NCI-H526 treated with DMSO at 0.1 percent for 48 hours (cell line): ENCODE measurements around the gene HS3ST4.

Experiments
- DNase-seq: peaks from one replicate; lab custom pipeline; 2025; lab: John Stamatoyannopoulos, UW

Gene HS3ST4

GRCh38 chr16:25827709-25828108, 135.9 kb downstream of the HS3ST4 start:
- DNase-seq = no peak

GRCh38 chr16:25828510-25828909, 136.8 kb downstream of the HS3ST4 start:
- no peak for DNase-seq

- peak; percentile 77 for DNase-seq
Measured at GRCh38 chr16:25832291-25832690, 140.5 kb downstream of the HS3ST4 start.

GRCh38 chr16:25834101-25834500, 142.3 kb downstream of the HS3ST4 start:
- DNase-seq = no peak

- DNase-seq = no peak
Measured at GRCh38 chr16:25835126-25835525, 143.4 kb downstream of the HS3ST4 start.

GRCh38 chr16:25838724-25839186, 147.0 kb downstream of the HS3ST4 start:
- peak; percentile 26 for DNase-seq

- no peak for DNase-seq
Measured at GRCh38 chr16:25841761-25842160, 150.0 kb downstream of the HS3ST4 start.

GRCh38 chr16:25845901-25846300, 154.1 kb downstream of the HS3ST4 start:
- no peak for DNase-seq

GRCh38 chr16:25854141-25854540, 162.4 kb downstream of the HS3ST4 start:
- DNase-seq = no peak

- no peak for DNase-seq
Measured at GRCh38 chr16:25855063-25855462, 163.3 kb downstream of the HS3ST4 start.

GRCh38 chr16:25855818-25856217, 164.1 kb downstream of the HS3ST4 start:
- DNase-seq = no peak

GRCh38 chr16:25859645-25860044, 167.9 kb downstream of the HS3ST4 start:
- DNase-seq = no peak

- no peak for DNase-seq
Measured at GRCh38 chr16:25867041-25867440, 175.3 kb downstream of the HS3ST4 start.

GRCh38 chr16:25868106-25868505, 176.3 kb downstream of the HS3ST4 start:
- no peak for DNase-seq

GRCh38 chr16:25868706-25869370, 177.1 kb downstream of the HS3ST4 start:
- DNase-seq = no peak

GRCh38 chr16:25872369-25873070, 180.8 kb downstream of the HS3ST4 start:
- DNase-seq = no peak

GRCh38 chr16:25874196-25874595, 182.4 kb downstream of the HS3ST4 start:
- DNase-seq = no peak

- no peak for DNase-seq
Measured at GRCh38 chr16:25875956-25876598, 184.3 kb downstream of the HS3ST4 start.

GRCh38 chr16:25877103-25877502, 185.3 kb downstream of the HS3ST4 start:
- no peak for DNase-seq

- DNase-seq = no peak
Measured at GRCh38 chr16:25886598-25886997, 194.8 kb downstream of the HS3ST4 start.

- DNase-seq = no peak
Measured at GRCh38 chr16:25888868-25889267, 197.1 kb downstream of the HS3ST4 start.

- no peak for DNase-seq
Measured at GRCh38 chr16:25893332-25893731, 201.6 kb downstream of the HS3ST4 start.

GRCh38 chr16:25894093-25894492, 202.3 kb downstream of the HS3ST4 start:
- peak; percentile 60 for DNase-seq
